ENCODE results near the gene ESCO1. TPM values are rescaled to one million over a fixed set of nuclear protein-coding genes. Genes with fewer than 3 reads are reported as not detected.

Gene ESCO1
- total and polyA plus RNA-seq, 2 of the 13 experiments (the other 11 are each of a cell fraction or from before 2014, with no cell fraction given): 6.3 to 19.4 TPM

DNA sequence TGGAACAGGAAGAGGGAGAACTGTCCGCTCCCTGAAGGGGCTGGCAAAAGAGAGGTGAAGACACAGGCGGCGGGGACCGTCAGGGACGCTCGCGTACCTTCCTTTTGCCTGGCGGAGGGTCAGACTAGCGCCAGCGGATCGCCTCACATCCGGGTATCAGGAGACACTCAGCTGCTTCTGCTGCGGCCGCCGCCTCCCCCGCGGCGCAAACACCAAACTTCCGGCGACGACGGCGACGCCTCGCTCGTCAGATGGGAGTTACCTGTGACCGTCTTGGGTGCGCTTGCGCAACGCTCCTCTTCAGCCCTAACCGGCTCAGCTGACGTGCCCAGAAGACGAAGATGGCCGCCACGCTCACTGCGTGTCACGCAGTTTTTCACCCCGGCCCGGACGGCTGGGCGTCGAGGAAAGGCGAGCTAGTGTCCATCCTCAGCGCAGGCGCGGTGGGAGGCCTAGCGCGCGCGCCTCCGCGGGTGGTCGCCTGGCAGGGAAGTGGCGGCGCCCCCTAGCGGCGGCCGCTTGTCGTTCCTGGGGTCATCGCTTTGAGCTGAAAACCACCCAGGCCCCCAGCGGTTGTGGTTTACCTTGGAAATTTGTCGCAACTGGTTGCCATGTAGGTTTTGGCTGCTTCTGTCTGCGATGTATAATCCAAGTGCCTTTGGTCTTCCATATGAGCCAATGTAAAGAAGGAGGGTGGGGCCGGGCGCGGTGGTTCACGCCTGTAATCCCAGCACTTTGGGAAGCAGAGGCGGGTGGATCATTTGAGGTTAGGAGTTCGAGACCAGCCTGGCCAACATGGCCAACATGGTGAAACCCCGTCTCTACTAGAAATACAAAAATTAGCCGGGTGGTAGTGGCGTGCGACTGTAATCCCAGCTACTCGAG is at the start of gene ESCO1 (continued):
- TF ChIP-seq MAFK (conservative IDR thresholded peaks at IDR 0.05 in 1 of 2, IDR thresholded peaks at IDR 0.05 in 1 of 2; ENCODE audit: low read length in 2 of 2): no peak
- peak; percentile 93 for TF ChIP-seq ZMYM4 (CRISPR knock-in tag; IDR thresholded peaks at IDR 0.05)
- TF ChIP-seq AHR (CRISPR knock-in tag; IDR thresholded peaks at IDR 0.05): no peak
- peak; percentile 85; the same call in 1 of the 2 replicates for TF ChIP-seq ZNF232 (CRISPR knock-in tag; IDR thresholded peaks at IDR 0.05; ENCODE audit: borderline replicate concordance)
- no peak for TF ChIP-seq TEAD2 (CRISPR knock-in tag; IDR thresholded peaks at IDR 0.05)
- no peak; the same call in 1 of the 2 replicates for TF ChIP-seq ZNF550 (CRISPR knock-in tag; IDR thresholded peaks at IDR 0.05; ENCODE audit: borderline replicate concordance)
- no peak for TF ChIP-seq NR3C1 (CRISPR knock-in tag; IDR thresholded peaks at IDR 0.05)
- TF ChIP-seq GPN1 (CRISPR knock-in tag; IDR thresholded peaks at IDR 0.05; ENCODE audit: borderline replicate concordance): no peak
- peak; percentile 100 for TF ChIP-seq CEBPB (IDR thresholded peaks at IDR 0.05; ENCODE audit: borderline replicate concordance, low read depth, low read length)
- TF ChIP-seq DPF2 (CRISPR knock-in tag; IDR thresholded peaks at IDR 0.05; ENCODE audit: borderline replicate concordance, low read depth): no peak
- TF ChIP-seq, protein P1, sequence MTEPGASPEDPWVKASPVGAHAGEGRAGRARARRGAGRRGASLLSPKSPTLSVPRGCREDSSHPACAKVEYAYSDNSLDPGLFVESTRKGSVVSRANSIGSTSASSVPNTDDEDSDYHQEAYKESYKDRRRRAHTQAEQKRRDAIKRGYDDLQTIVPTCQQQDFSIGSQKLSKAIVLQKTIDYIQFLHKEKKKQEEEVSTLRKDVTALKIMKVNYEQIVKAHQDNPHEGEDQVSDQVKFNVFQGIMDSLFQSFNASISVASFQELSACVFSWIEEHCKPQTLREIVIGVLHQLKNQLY (CRISPR knock-in tag; IDR thresholded peaks at IDR 0.05): peak; percentile 41; the same call in 1 of the 2 replicates
- no peak for TF ChIP-seq ZNF138 (CRISPR knock-in tag; IDR thresholded peaks at IDR 0.05; ENCODE audit: low read depth)
- peak; percentile 87 for TF ChIP-seq NR0B2 (CRISPR knock-in tag; IDR thresholded peaks at IDR 0.05)
- TF ChIP-seq SAFB2 (CRISPR knock-in tag; IDR thresholded peaks at IDR 0.05; ENCODE audit: borderline replicate concordance, low read depth): peak; percentile 96
- TF ChIP-seq SALL1 (CRISPR knock-in tag; IDR thresholded peaks at IDR 0.05): peak; percentile 96
- TF ChIP-seq, protein P2, sequence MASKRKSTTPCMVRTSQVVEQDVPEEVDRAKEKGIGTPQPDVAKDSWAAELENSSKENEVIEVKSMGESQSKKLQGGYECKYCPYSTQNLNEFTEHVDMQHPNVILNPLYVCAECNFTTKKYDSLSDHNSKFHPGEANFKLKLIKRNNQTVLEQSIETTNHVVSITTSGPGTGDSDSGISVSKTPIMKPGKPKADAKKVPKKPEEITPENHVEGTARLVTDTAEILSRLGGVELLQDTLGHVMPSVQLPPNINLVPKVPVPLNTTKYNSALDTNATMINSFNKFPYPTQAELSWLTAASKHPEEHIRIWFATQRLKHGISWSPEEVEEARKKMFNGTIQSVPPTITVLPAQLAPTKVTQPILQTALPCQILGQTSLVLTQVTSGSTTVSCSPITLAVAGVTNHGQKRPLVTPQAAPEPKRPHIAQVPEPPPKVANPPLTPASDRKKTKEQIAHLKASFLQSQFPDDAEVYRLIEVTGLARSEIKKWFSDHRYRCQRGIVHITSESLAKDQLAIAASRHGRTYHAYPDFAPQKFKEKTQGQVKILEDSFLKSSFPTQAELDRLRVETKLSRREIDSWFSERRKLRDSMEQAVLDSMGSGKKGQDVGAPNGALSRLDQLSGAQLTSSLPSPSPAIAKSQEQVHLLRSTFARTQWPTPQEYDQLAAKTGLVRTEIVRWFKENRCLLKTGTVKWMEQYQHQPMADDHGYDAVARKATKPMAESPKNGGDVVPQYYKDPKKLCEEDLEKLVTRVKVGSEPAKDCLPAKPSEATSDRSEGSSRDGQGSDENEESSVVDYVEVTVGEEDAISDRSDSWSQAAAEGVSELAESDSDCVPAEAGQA (IDR thresholded peaks at IDR 0.05; ENCODE audit: low read depth): peak; percentile 92
- TF ChIP-seq, protein P2 (CRISPR knock-in tag; IDR thresholded peaks at IDR 0.05; ENCODE audit: borderline replicate concordance): no peak
- TF ChIP-seq HOXA5 (CRISPR knock-in tag; IDR thresholded peaks at IDR 0.05): no peak
- TF ChIP-seq, protein P3, sequence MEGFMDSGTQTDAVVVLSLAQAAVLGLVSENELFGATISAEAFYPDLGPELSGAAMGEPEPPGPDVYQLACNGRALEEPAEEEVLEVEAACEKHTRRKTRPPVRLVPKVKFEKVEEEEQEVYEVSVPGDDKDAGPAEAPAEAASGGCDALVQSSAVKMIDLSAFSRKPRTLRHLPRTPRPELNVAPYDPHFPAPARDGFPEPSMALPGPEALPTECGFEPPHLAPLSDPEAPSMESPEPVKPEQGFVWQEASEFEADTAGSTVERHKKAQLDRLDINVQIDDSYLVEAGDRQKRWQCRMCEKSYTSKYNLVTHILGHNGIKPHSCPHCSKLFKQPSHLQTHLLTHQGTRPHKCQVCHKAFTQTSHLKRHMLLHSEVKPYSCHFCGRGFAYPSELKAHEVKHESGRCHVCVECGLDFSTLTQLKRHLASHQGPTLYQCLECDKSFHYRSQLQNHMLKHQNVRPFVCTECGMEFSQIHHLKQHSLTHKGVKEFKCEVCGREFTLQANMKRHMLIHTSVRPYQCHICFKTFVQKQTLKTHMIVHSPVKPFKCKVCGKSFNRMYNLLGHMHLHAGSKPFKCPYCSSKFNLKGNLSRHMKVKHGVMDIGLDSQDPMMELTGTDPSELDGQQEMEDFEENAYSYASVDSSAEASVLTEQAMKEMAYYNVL (CRISPR knock-in tag; IDR thresholded peaks at IDR 0.05; ENCODE audit: borderline replicate concordance): peak; percentile 90
- TF ChIP-seq FOSL1 (CRISPR knock-in tag; IDR thresholded peaks at IDR 0.05; ENCODE audit: borderline replicate concordance): no peak
